ENCODE data around the gene ASTL. TPM values are rescaled to one million over a fixed set of nuclear protein-coding genes. Genes with fewer than 3 reads are reported as not detected.

ASTL gene
- total RNA-seq, 1 experiment from 2014 or later, result not detected

DNA sequence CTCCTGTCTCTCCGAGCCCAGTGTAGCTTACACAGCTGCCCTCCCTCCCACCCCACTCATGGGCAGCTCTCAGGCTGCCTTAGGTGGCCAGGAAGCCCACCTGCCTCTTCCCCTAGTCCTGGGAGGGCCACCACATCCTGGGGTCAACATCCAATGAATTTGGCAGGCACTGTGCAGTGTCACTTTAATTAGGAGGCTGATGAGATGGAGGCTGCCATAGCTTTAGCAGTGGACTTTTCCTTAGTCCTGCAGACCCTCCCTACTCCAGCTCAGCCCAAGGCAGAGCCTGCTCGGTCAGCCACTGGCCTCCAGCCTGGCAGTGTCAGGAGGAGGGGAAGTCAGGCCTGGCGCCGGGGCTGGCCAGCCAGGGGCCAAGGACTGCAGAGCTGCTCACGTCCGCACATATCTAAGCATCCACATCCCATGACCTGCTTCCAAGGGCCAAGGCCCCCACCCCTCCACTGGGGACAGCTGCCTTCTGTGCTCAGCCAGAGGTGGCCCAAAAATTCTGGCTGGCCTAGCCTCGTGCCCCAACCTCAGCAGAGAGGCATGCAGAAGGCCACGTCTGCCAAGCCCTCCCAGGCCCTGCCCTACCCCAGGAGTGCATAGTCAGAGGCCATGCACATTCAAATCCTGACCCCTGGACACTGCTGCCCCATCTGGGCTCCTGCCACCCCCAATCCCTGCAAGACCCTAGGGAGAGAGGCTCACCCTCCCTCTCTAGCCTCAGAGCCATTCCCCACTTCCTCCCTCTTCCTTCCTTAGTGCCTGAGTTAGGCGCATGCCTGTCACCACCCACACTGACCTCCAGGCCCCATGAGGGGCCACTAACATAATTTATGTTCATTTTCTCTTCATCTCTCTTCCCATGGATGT lies 55.0 kb downstream of the ASTL start:
- no peak for DNase-seq (ENCODE audit: low spot score)

DNA sequence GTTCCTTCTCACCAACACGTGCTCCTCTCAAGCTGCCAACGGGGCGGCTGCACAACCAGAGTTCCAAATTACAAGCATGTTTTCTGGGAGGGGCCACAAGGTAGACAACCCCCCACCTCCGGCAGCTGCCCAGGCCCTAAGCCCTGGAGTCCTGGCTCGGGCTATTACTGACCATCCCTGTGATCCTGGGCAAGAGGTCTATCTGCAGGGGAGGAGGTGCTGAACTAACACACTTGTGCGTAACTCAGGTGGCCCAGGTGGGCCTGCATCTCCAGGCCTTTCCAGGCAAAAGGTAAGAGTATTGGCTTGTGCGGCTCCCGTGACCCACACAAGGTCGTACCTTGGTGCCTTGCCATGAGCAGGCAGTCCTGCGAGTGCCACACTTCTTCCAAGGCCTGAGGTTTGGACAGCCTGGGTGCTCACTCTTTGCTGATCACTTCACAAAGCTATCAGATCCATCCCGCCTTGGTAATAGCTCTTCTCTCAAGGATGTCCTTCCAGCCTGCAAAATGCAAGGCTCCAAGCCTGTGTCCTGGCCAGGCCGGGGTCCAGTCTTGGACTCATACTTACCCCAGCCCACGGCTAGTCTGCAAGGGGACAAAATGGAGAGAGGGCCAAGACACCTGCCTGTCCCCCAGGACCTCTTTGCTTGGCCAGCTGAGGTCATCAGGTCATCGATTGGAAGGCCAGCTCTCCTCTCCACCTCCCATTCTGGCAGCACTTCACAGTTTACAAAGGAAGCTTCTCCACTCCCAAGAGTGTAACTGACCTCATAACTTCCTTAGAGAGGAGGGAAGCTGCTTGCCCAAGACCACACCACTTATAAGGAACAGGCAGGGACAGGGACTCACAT lies 55.9 kb downstream of the ASTL start:
- no peak for DNase-seq (ENCODE audit: low spot score)

DNA sequence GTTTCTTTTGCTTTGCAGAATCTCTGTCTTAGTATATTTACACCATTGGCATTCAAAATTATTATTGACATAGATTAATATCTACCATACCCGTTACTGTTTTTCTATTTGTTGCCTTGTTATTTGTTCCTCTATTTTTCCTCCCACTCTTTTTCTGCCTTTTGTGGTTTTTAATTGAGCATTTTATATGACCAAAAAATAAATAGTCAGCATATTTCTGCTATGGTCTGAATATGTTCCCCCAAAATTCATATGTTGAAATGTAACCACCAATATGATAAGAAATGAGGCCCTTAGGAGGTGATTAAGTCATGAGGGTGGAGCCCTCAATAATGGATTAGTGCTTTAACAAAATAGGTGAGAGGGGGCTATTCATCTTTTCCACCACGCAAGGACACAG lies 57.3 kb downstream of the ASTL start:
- DNase-seq (ENCODE audit: low spot score), result no peak

DNA sequence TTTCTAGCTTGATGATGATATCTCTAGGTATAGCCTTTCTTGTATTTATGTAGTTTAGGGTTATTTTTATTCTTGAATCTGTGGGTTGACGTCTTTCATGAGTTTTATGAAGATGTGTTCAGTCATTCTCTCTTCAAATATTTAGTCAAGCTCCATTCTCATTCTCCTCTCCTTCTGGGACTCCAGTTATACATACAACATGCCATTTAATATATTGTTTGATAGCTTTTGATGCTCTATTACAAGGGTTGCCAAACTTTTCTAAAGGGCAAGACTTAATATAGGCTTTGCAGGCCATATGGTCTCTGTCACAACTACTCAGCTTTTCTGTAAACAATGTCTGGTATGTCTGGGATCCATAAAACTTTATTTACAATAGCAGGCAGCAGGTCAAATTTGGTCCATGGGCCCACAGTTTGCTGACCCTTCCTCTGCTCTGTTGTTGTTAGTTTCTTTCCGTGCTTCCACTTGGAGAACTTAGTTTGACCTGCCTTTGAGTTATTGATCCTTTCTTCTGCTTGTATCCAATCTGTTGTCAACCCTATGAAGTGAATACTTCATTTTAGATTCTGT lies 63.0 kb downstream of the ASTL start:
- DNase-seq (ENCODE audit: low spot score), result no peak

DNA sequence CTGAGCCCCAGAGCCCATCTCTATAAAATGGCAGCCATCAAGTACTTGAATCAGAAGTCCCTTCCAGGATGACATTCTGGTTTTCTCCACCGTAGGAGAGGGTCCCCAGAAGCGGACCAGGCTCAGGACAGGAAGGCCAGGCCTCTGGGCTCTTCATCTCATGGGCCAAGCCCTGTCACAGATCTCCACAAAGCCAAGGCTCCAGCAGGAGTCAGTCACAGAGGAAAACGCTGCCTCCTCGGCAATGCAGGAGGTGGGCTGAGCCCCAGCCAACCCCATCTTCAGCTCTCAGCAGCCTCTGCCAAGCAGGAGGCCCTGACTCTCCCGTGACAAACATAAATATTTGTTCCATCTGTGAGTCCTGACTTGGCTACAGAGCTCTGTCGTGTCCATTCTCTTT lies 64.1 kb downstream of the ASTL start:
- no peak for DNase-seq (ENCODE audit: low spot score)

DNA sequence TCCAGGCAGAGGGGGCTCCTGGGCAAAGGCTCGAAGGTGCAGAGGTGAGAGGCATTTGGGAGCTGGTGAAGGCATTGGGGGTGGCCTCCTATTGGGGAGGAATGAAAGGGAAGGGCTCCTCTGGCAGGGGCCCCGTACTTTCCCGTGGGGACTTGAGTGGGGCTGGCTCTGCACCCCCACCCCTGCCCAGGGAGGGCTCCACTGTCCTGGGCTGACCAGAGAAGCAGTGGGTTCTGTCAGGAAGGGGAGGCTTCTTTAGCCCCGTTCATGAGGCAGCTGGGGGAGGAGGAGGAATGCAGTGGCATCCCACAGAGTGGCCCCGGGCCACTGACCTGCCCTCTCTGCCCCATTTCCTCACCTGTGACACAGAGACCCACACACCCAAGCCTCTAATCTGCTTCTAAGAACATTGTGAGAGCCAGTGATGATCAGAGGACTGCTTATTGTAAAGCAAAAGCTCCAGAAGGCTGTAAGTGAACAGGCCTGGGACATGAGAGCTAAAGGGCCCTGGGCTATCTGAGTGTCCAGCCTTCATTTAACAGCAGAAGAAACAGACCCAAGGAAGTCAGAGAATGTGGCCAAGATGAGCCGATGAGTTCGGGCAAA lies 65.0 kb downstream of the ASTL start:
- no peak for DNase-seq (ENCODE audit: low spot score)

Other genes starting within 250 kb of the ASTL start
- 13.2 and 21.1 TPM in 2 replicates for gene ANKRD36C, start 146.7 kb downstream of the ASTL start, total RNA-seq (2014; rRNA removed; shearing (Covaris generic))
- gene GPAT2, start 103.6 kb downstream of the ASTL start, total RNA-seq (2014; rRNA removed; shearing (Covaris generic)), result not detected in 2 replicates
- gene ADRA2B, start 21.9 kb downstream of the ASTL start, total RNA-seq (2014; rRNA removed; shearing (Covaris generic)), result not detected in 2 replicates
- 0.05 TPM in 1 of 2 replicates, not detected in the other for gene DUSP2, start 6.9 kb upstream of the ASTL start, total RNA-seq (2014; rRNA removed; shearing (Covaris generic))
- 191 and 196 TPM in 2 replicates for gene STARD7, start 70.3 kb upstream of the ASTL start, total RNA-seq (2014; rRNA removed; shearing (Covaris generic))
- 35.0 and 37.8 TPM in 2 replicates for gene TMEM127, start 127.5 kb upstream of the ASTL start, total RNA-seq (2014; rRNA removed; shearing (Covaris generic))
- 118 and 119 TPM in 2 replicates for gene CIAO1, start 127.7 kb upstream of the ASTL start, total RNA-seq (2014; rRNA removed; shearing (Covaris generic))
- 33.0 and 38.5 TPM in 2 replicates for gene SNRNP200, start 167.0 kb upstream of the ASTL start, total RNA-seq (2014; rRNA removed; shearing (Covaris generic))
- not detected in 2 replicates for gene ITPRIPL1, start 186.8 kb upstream of the ASTL start, total RNA-seq (2014; rRNA removed; shearing (Covaris generic))
- gene NCAPH, start 197.3 kb upstream of the ASTL start, total RNA-seq (2014; rRNA removed; shearing (Covaris generic)), result 48.4 and 56.8 TPM in 2 replicates